GM11168 (cell line): ENCODE measurements around the gene ZNF677.
"Not testable (repeated sequence)": the region's sequence is repeated elsewhere in the genome, so short reads cannot be mapped to it uniquely, and the experiment has no call there.

Source experiments
- in situ Hi-C: fragments of 300-500 bp; cut with MboI; formaldehyde crosslinking; loops from one replicate; pipeline ENCODE4 v1.12.0; 2022; ENCODE audit warnings: low sequenced_read_pairs; ENCODE audit not compliant: unreplicated experiment

The ZNF677 gene

DNA sequence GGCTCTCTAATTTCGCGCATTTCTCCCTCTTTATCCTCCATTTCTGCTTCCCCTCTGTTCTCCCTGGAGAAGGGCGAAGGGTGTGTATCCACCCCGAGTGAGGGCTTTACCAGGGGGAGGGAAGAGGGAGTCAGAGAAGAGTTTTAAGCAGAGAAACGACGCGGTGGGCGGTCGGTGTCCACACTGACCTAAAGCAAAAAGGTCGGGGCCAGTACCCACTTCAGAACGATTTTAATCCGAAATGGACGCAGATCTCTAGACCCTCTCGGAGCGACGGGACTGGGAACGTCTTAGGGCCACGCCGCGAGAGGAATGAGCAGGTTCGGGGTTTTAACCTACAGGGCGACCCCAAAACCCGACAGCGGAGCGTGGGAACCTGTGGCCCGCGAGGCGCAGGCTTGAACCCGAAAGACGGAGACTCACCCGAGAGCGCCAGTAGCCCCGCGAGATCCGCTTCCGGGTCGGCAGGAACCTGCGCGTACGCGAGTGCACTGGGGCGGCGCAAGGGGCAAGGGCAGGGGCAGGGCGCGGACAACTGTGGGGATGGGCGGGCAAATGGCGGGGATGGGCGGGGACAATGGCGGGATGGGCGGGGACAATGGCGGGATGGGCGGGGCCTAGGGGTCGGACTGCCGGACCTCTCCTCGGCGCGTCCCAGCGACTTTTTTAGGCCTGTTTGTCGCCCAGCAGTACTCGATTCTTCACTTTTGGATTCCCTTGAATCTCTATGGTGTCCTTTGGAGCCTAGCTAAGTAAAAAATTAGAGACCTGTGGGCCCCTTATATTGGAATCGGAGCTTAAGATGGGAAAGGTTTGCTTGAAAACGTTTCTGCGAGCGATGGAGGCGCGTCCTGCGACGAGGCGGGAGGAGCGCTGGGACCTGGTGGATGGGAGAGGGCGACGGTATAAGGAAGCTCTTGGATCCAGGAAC lies at the start of gene ZNF677:
ZNF677 (minus strand) TSS at position 463 of the 931 bp plus-strand sequence. CDS start 3,323 bp downstream, outside the sequence.
- in situ Hi-C loops: no loop called here

DNA sequence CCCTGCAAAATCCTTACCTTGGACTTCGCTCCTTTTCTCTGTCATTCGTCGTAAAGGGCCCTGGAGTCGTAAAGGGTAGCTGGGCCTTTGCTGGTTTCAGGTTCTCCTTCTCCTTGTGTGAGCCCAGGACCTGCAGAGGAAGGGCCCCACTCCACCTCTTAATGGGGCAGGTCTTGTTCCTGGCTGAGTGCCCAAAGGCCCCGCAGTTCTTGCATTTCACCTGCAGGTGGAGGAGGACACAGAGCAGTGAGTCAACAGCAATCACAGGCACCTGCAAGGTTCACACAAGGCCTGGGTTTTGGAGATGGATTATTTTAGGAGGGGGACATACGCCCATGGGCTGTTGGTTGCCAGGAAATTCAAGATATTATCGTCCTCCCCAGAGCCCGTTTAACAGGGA lies 46.7 kb upstream of the ZNF677 start:
- in situ Hi-C loops: not testable (repeated sequence)

DNA sequence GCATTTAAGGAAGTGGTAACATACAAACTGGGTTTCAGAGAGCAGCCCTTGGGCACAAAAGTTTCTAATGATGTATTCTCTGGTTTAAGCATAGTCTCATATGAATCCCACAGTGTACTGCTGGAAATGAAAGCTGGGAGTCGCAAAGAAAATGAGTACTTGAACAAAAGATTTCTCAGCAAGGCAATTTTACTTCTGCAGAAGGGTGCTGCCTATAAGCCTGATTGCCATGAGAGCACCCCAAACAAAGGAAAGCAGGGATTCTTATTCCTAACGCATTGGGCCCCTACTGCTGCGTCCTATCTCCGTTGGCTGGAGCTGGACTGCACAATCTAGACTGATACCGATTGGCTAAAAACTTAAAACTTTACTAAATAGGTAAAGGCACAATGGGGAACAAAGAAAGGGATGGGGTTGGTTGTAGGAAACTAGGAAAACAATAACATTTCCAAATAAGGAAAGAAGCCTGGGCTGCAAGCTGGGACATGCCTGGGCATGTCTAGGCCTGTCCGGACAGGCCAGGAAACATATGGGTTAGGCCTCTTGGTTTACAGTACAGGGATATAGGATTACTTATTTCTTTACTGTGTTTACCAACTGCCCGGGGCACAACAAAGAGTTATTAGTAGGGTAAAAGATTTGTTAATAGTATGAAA lies 40.2 kb upstream of the ZNF677 start:
- in situ Hi-C loops: no loop called here

DNA sequence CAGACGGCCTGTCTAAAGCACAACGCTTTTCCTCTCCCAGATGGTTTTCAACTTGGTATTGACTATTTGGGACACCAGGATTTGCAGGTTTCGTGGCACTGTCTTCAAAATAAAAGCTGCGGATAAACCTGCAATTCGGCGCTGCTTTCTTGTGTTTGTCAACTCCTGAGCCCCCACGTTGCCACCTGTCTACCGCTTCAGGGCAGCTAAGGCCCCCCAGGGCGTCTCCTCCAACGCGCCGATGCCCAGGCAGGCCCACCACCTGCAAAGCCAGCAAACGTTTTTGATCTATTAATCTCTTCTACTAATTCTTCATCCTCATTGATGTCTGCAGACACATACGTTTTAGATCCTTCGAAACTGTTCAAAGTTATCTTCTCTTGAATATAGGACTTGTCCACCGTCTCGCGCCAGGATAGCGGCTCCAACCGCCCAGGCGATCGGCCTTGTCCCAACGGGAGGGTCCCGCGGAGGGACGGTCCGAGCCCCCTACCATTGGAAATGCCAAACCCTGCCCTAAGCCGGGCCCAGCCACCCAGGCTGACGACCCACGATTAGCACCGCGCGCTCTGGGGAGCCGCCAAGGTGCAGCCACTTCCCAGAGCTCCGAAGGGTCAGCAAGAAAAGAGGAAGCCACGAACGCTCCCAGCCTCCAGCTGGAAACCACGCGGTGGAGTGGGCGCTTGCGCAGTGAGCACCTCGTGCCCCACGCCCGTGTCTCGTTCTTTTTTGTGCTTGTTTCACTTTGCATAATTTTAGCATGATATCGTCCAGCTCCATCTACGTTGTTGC lies 36.3 kb upstream of the ZNF677 start:
- in situ Hi-C loops: no loop called here

DNA sequence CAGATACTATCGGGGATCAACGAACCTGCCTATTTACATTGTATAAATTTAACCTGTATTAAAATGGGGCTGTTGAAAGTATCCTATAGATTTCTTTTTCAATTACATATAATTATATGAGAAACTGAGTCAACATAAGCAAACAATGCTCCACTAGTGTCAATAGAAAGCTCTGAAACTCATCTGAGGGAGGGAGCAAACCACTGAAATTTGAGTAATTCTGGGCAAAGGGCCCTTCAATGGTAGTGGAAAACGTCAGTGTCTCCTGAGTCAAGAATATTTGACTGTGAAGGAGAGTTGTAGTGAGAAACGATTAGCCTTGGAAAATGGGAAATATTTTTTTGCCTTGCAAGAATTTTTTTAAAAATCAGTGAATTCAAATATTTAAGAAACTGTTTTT lies 30.4 kb upstream of the ZNF677 start:
- in situ Hi-C loops: no loop called here

DNA sequence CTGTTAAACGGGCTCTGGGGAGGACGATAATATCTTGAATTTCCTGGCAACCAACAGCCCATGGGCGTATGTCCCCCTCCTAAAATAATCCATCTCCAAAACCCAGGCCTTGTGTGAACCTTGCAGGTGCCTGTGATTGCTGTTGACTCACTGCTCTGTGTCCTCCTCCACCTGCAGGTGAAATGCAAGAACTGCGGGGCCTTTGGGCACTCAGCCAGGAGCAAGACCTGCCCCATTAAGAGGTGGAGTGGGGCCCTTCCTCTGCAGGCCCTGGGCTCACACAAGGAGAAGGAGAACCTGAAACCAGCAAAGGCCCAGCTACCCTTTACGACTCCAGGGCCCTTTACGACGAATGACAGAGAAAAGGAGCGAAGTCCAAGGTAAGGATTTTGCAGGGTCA lies 27.3 kb upstream of the ZNF677 start:
- in situ Hi-C loops: not testable (repeated sequence)

DNA sequence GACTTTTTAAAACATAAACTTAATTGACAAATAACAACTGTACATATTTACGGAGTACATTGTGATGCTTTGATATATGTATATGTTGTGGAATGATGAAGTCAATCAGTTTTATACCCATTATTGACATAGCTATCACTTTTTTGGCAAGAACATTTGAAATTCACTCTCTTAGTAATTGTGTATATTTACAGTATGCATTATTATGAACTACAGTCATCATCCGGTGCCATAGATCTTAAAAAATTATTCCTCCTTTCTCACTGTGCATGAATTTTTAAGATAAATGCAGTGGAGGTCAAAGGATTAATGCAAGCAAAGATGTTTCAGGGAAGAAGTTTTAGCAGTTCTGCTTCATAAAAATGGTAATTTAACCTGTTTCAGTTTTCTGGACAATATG lies 20.8 kb upstream of the ZNF677 start:
- in situ Hi-C loops: no loop called here

DNA sequence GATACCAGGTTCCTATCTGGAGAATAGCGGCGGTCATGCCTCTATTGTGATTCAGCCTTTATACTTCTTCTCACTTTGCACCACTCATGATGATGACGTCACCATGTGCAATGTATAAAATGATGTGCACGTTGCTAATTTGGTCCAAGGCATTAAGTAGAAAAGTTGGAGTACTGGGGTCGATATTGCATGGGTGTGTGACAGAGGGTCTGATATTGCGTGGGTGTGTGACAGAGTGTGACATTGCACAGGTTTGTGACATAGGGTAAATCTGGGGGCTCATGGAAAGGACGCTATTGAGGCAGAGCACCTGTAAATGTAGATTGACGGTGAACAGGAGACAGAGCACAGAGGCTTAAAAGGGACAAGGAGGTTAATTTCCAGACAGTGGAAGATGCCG lies 17.4 kb upstream of the ZNF677 start:
- in situ Hi-C loops: no loop called here

DNA sequence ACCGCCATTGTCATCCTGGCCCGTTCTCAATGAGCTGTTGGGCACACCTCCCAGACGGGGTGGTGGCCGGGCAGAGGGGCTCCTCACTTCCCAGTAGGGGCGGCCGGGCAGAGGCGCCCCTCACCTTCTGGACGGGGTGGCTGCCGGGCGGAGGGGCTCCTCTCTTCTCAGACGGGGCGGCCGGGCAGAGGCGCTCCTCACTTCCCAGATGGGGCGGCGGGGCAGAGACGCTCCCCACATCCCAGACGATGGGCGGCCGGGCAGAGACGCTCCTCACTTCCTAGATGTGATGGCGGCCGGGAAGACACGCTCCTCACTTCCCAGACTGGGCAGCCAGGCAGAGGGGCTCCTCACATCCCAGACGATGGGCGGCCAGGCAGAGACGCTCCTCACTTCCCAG lies 15.2 kb upstream of the ZNF677 start:
- in situ Hi-C loops: not testable (repeated sequence)

DNA sequence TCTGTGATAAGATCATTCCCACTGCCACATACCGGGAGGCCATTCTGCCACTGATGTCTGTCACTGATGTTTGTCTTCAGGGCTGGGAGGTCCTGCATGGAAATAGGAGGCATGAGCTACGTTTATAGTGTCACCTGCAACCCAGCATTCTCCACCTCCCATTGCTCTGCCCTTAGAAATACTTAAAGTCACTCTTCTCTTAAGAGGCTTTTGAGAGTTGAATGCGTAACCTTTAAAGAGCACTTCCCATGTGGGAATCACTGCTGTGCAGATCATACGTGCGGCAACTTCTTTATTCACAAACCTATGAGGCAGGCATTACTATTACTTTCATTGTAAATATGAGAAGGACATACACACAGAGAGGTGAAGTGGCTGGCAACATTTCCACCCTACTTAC lies 12.9 kb upstream of the ZNF677 start, which contains the start of gene VN1R4:
VN1R4 (minus strand) TSS at position 101 of the 400 bp plus-strand sequence; CDS start at position 43, 58 bp downstream.
- in situ Hi-C loops: not testable (repeated sequence)

DNA sequence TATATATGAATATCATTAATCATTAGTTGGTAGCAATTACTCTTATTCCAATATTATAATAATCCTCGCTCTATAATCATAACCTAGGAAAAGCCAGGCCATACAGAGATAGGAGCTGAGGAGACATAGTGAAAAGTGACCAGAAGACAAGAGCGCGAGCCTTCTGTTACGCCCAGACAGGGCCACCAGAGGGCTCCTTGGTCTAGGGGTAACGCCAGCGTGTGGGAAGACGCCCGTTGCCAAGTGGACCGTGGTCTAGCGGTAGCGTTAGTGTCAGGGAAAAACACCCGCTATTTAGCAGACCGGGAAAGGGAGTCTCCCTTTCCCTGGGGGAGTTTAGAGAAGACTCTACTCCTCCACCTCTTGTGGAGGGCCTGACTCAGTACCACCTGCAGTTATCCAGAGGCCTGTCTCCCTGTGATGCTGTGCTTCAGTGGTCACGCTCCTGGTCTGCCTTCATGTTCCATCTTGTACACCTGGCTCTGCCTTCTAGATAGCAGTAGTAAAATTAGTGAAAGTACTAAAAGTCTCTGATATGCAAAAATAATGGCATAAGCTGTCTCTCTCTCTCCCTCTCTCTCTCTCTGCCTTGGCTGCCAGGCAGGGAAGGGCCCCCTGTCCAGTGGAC lies 3.2 kb upstream of the ZNF677 start, which contains the start of gene VN1R2:
VN1R2 (plus strand) TSS at position 578 of the 628 bp plus-strand sequence. CDS start 84 bp downstream, outside the sequence.
- in situ Hi-C loops: not testable (repeated sequence)

DNA sequence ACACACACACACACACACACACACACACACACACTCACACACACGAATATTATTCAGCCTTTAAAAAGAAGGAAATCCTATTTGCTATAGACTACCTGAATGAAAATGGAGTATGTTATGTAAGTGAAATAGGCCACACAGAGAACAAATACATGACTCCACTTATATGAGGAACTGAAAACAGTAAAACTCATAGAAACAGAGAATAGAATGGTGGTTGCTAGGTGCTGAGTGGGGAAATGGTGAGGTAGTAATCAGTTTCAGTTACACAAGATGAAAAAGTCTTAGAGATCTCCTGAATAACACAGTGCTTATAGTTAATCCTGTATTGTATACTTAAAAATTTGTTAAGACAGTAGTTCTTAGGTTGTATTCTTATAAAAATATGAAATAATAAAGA lies 8.2 kb downstream of the ZNF677 start:
- in situ Hi-C loops: no loop called here

DNA sequence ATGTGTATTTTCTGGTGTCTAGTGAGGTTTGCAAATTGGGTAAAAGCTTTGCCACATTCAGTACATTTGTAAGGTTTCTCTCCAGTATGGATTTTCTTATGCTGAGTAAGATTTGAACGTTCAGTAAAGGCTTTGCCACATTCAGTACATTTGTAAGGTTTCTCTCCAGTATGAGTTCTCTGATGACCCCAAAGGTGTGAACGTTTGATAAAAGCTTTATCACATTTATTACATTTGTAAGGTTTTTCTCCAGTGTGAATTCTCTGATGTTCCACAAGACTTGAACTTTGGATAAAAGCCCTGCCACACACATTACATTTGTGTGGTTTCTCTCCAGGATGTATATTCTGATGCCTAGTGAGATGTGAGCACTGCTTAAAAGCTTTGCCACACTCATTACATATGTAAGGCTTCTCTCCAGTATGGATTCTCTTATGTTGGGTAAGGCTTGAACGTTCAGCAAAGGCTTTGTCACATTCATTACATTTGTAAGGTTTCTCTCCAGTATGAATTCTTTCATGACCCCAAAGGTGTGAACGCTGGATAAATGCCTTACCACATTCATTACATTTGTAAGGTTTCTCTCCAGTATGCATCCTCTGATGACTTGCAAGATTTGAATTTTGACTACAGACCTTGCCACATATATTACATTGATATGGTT lies 17.4 kb downstream of the ZNF677 start:
- in situ Hi-C loops: no loop called here

DNA sequence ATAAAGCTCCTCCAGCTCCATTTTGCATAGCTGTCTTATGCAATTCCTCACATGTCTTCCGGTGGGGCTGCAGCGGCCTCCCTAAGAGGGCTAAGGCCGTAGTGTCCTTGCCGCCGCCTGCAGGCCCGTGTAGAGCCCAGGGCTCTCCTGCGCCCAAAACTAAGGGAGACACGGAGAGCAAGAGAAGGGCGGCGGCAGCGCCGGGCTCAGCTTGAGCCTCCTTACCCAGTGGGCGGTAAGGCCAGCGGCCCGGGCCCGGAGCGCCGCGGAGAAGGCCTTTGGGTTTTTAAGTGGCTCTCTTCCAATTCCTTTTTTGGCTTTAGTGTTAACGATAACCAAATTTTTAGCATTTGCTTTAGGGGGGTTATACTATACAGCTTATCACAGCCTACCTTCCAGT lies 30.1 kb downstream of the ZNF677 start:
- in situ Hi-C loops: no loop called here

DNA sequence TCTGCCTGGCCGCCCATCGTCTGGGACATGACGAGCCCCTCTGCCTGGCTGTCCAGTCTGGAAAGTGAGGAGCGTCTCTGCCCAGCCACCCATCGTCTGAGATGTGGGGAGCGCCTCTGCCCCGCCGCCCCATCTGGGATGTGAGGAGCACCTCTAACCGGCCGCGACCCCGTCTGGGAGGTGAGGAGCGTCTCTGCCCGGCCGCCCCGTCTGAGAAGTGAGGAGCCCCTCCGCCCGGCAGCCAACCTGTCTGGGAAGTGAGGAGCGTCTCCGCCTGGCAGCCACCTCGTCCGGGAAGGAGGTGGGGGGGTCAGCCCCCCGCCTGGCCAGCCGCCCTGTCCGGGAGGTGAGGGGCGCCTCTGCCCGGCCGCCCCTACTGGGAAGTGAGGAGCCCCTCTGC lies 32.0 kb downstream of the ZNF677 start:
- in situ Hi-C loops: not testable (repeated sequence)

DNA sequence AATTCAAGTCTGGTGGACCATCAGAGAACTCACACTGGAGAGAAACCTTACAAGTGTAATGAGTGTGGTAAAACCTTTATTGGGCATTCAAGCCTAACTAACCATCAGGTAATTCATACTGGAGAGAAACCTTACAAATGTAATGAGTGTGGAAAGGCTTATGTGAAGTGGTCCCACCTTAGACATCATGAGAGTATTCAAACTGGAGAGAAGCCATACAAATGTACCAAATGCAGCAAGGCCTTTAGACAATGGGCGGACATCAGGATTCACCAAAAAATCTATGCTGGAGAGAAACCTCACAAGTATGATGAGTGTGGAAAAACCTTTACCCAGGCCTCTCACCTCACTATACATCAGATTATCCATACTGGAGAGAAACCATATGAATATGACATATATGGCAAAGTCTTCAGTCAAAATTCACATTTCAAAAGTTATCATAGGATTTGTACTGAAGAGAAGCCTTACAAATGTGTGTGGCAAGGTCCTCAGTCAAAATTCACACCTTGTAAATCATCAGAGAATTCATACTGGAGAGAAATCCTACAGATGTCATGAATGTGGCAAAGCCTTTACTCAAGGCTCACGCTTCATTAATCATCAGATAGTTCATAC lies 41.9 kb downstream of the ZNF677 start:
- in situ Hi-C loops: no loop called here

DNA sequence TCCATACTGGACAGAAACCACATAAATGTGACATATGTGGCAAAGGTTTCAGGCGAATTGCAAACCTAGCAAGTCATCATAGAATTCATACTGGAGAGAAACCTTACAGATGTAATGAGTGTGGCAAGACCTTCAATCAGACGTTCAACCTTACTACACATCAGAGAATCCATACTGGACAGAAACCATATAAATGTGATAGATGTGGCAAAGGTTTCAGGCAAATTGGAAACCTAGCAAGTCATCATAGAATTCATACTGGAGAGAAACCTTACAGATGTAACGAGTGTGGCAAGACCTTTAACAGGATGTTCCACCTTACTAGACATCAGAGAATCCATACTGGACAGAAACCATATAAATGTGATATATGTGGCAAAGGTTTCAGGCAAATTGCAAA lies 43.1 kb downstream of the ZNF677 start:
- in situ Hi-C loops: not testable (repeated sequence)

DNA sequence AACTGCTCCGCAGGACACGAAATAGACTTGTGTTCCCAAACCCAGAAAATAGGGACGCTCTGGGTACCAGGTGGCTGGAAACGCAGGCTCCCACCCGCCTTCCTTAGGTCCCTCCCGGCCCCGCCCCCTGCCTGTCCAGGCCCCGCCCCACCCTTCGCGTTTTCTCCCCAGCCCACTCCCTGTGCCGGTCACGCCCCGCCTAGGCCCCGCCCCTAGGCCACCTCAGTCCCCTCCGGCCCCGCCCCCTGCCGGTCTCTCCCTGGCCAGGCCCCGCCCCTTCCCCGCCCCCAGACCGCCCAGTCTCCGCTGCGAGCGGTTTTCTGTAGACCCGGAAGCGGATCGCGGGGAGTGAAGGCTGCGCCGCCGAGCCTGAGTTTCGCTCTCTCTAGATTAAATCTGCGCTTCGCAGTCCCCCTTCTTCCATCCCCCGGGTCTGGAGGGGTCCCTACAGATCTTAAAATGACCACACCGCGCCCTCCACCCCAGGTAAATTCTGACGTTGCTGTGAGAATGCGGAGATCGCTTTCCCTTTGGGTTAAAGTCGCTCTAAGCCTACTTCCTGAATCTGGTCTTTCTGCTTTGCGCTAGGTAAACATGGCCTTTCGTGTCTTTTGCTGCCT lies 57.8 kb downstream of the ZNF677 start:
- in situ Hi-C loops: no loop called here
